ENCODE data around the gene EP400. TPM values are rescaled to one million over a fixed set of nuclear protein-coding genes. Genes with fewer than 3 reads are reported as not detected.

Gene EP400
- total and polyA plus RNA-seq, 9 of the 15 experiments (the other 6 are each of a cell fraction or from before 2014, with no cell fraction given), result 4.5 to 58.0 (median 7.0) TPM

GRCh38 chr12:131949431-131950181 is at the start of gene EP400 (continued):
- TF ChIP-seq ZNF398 (CRISPR knock-in tag; IDR thresholded peaks at IDR 0.05), result no peak
- no peak for TF ChIP-seq NEUROD1 (IDR thresholded peaks at IDR 0.05; ENCODE audit: borderline replicate concordance, low read depth, low read length, partially characterized antibody)
- TF ChIP-seq U2AF2 (optimal IDR thresholded peaks at IDR 0.05; ENCODE audit: low read depth, low read length), result no peak
- TF ChIP-seq, protein P1, sequence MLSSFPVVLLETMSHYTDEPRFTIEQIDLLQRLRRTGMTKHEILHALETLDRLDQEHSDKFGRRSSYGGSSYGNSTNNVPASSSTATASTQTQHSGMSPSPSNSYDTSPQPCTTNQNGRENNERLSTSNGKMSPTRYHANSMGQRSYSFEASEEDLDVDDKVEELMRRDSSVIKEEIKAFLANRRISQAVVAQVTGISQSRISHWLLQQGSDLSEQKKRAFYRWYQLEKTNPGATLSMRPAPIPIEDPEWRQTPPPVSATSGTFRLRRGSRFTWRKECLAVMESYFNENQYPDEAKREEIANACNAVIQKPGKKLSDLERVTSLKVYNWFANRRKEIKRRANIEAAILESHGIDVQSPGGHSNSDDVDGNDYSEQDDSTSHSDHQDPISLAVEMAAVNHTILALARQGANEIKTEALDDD (IDR thresholded peaks at IDR 0.05), result no peak
- no peak for TF ChIP-seq RFX1 (IDR thresholded peaks at IDR 0.05)
- TF ChIP-seq, protein P2, sequence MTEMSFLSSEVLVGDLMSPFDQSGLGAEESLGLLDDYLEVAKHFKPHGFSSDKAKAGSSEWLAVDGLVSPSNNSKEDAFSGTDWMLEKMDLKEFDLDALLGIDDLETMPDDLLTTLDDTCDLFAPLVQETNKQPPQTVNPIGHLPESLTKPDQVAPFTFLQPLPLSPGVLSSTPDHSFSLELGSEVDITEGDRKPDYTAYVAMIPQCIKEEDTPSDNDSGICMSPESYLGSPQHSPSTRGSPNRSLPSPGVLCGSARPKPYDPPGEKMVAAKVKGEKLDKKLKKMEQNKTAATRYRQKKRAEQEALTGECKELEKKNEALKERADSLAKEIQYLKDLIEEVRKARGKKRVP (CRISPR knock-in tag; IDR thresholded peaks at IDR 0.05), result no peak
- no peak for TF ChIP-seq FIP1L1 (IDR thresholded peaks at IDR 0.05; ENCODE audit: low read depth, low read length, poor library complexity, severe bottlenecking)
- TF ChIP-seq MEF2D (tag; conservative IDR thresholded peaks at IDR 0.05; ENCODE audit: low read depth), result no peak
- TF ChIP-seq, protein P3, sequence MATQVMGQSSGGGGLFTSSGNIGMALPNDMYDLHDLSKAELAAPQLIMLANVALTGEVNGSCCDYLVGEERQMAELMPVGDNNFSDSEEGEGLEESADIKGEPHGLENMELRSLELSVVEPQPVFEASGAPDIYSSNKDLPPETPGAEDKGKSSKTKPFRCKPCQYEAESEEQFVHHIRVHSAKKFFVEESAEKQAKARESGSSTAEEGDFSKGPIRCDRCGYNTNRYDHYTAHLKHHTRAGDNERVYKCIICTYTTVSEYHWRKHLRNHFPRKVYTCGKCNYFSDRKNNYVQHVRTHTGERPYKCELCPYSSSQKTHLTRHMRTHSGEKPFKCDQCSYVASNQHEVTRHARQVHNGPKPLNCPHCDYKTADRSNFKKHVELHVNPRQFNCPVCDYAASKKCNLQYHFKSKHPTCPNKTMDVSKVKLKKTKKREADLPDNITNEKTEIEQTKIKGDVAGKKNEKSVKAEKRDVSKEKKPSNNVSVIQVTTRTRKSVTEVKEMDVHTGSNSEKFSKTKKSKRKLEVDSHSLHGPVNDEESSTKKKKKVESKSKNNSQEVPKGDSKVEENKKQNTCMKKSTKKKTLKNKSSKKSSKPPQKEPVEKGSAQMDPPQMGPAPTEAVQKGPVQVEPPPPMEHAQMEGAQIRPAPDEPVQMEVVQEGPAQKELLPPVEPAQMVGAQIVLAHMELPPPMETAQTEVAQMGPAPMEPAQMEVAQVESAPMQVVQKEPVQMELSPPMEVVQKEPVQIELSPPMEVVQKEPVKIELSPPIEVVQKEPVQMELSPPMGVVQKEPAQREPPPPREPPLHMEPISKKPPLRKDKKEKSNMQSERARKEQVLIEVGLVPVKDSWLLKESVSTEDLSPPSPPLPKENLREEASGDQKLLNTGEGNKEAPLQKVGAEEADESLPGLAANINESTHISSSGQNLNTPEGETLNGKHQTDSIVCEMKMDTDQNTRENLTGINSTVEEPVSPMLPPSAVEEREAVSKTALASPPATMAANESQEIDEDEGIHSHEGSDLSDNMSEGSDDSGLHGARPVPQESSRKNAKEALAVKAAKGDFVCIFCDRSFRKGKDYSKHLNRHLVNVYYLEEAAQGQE (IDR thresholded peaks at IDR 0.05; ENCODE audit: borderline replicate concordance), result peak; percentile 57; the same call in 1 of the 2 replicates
- TF ChIP-seq, protein P3 (CRISPR knock-in tag; IDR thresholded peaks at IDR 0.05; ENCODE audit: low read depth), result peak; percentile 83
- TF ChIP-seq SREBF2 (CRISPR knock-in tag; IDR thresholded peaks at IDR 0.05), result no peak
- TF ChIP-seq ELF1 (tag; IDR thresholded peaks at IDR 0.05), result peak; percentile 95
- TF ChIP-seq ZNF551 (CRISPR knock-in tag; IDR thresholded peaks at IDR 0.05), result no peak
- no peak for TF ChIP-seq HEY1 (CRISPR knock-in tag; IDR thresholded peaks at IDR 0.05; ENCODE audit: borderline replicate concordance)
- TF ChIP-seq, protein P4, sequence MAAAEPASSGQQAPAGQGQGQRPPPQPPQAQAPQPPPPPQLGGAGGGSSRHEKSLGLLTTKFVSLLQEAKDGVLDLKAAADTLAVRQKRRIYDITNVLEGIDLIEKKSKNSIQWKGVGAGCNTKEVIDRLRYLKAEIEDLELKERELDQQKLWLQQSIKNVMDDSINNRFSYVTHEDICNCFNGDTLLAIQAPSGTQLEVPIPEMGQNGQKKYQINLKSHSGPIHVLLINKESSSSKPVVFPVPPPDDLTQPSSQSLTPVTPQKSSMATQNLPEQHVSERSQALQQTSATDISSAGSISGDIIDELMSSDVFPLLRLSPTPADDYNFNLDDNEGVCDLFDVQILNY (CRISPR knock-in tag; IDR thresholded peaks at IDR 0.05), result no peak
